Body of pancreas (tissue), 4 donors: ENCODE data around the gene ZNF695. TPM values are rescaled to one million over a fixed set of nuclear protein-coding genes. Genes with fewer than 3 reads are reported as not detected.
A peak's percentile ranks its signal among the peaks of the same experiment; 100 is the strongest.

Source experiments
- ATAC-seq: fragments of 150-250 bp; one replicate; pipeline ENCODE4 v1.9.1; 2016
- DNase-seq, 4 donors: peaks; one replicate each; pipeline ENCODE4 v3.0.0-alpha.2; 2019
- H3K27ac ChIP-seq, 4 donors: fragments of 200-600 bp; sonication (generic); 1 replicate in 3 of 4; 2 replicates in 1 of 4; pipeline versions ENCODE4 v1.5.1 to v1.6.1; 2016 to 2019; ENCODE audit warnings: mild to moderate bottlenecking in 1 of 4, mixed read lengths in 1 of 4, moderate library complexity in 1 of 4
- H3K27me3 ChIP-seq, 2 donors: fragments of 200-600 bp; sonication (generic); one replicate each; pipeline ENCODE4 v1.6.0; 2016; ENCODE audit warnings: mild to moderate bottlenecking in 1 of 2
- H3K36me3 ChIP-seq, 2 donors: fragments of 200-600 bp; sonication (generic); replicated peaks in 1 of 2; 2 replicates each; pipeline ENCODE4 v1.5.1; 2016; ENCODE audit warnings: low read depth in 2 of 2; ENCODE audit not compliant: insufficient read depth in 1 of 2
- H3K4me1 ChIP-seq: fragments of 200-600 bp; sonication (generic); one replicate; pipeline ENCODE4 v1.6.0; 2016
- H3K4me3 ChIP-seq, 2 donors: fragments of 200-600 bp; sonication (generic); 1 replicate in 1 of 2; 2 replicates in 1 of 2; pipeline ENCODE4 v1.5.1; 2016 to 2019
- H3K9me3 ChIP-seq, 3 donors: fragments of 200-600 bp; sonication (generic); 1 replicate in 2 of 3; 2 replicates in 1 of 3; pipeline ENCODE4 v1.5.1; 2016
- POLR2A ChIP-seq, 3 donors: fragments of 450-650 bp; IDR thresholded peaks; one replicate each; pipeline ENCODE4 v1.6.1; 2016; ENCODE audit warnings: antibody characterized with exemption in 3 of 3, mild to moderate bottlenecking in 2 of 3
- WGBS, 2 donors: methylation state at CpG; one replicate each; pipeline ENCODE4 v1.1.5; 2017; 5-methylcytosine and 5-hydroxymethylcytosine counted together
- intact Hi-C: fragments of 100-400 bp; cut with DNase I; formaldehyde crosslinking; loops from one replicate; pipeline ENCODE4 v1.15.1; 2023
- total RNA-seq, 2 donors: library from RNA; depleted of rRNA; stranded (reverse); fragments of >200 nt; gene quantifications; one replicate each; pipeline ENCODE4 v1.1.0, GENCODE V29; 2016
- TF ChIP-seq, protein P1 (sequence below), 7 experiments: fragments of 450-650 bp in 4 of 7; fragments of 200-600 bp in 3 of 7; sonication (generic) in 3 of 7; IDR thresholded peaks; one replicate each; pipeline ENCODE4 v1.5.1; 2016 to 2019; ENCODE audit warnings: antibody characterized with exemption in 7 of 7

The ZNF695 gene
- total RNA-seq, 2 donors from 2014 or later = not detected

DNA sequence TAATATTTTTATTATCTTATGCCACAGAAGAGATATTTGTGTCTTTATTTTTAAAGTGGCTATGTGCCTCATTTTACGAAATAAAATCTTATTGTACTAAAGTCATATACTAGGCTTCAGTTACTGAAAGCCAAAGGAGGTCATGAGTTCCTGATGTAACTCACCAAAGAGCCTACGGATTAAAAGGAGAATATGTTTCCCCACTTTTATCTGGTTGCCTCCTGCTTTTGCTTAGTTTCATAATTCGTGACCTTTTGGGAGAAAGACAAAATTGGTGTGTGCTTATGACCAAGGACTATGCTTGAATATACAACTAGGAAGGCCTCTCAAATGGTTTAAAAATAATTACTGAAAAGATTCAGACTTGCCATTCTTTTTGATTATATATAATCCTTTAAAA, 57.9 kb downstream of the ZNF695 start:
- Histone ChIP-seq H3K4me3 (no peak overlapping the region), H3K27ac (no peak overlapping the region), H3K36me3 (no peaks in the 10 kb centered on the region), H3K9me3 (no peaks in the 10 kb centered on the region), H3K27me3 (no peaks in the 10 kb centered on the region), H3K4me1 (peaks cover 4% of the 10 kb centered on the region)
- TF ChIP-seq POLR2A (IDR thresholded peaks at IDR 0.05) = no peak
- no peak for ATAC-seq
- no peak for DNase-seq
- WGBS, 2 donors = 76 to 77% methylated on average over 3 of the region's 3 CpGs
- intact Hi-C loops = no loop called here

- no peak overlapping the region for H3K4me3 ChIP-seq
- intact Hi-C loops = no loop called here
- no peaks in the 10 kb centered on the region for H3K27me3 ChIP-seq
- no peaks in the 10 kb centered on the region for H3K4me1 ChIP-seq
- DNase-seq (peak; percentile 10 to 55 (median 38)), ATAC-seq (peak; percentile 75)
- no peaks in the 10 kb centered on the region for H3K9me3 ChIP-seq
- TF ChIP-seq, protein P1, sequence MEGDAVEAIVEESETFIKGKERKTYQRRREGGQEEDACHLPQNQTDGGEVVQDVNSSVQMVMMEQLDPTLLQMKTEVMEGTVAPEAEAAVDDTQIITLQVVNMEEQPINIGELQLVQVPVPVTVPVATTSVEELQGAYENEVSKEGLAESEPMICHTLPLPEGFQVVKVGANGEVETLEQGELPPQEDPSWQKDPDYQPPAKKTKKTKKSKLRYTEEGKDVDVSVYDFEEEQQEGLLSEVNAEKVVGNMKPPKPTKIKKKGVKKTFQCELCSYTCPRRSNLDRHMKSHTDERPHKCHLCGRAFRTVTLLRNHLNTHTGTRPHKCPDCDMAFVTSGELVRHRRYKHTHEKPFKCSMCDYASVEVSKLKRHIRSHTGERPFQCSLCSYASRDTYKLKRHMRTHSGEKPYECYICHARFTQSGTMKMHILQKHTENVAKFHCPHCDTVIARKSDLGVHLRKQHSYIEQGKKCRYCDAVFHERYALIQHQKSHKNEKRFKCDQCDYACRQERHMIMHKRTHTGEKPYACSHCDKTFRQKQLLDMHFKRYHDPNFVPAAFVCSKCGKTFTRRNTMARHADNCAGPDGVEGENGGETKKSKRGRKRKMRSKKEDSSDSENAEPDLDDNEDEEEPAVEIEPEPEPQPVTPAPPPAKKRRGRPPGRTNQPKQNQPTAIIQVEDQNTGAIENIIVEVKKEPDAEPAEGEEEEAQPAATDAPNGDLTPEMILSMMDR (IDR thresholded peaks at IDR 0.05) = no peak
- TF ChIP-seq POLR2A (IDR thresholded peaks at IDR 0.05) = no peak
- 63 to 72% methylated on average over 7 of the region's 7 CpGs for WGBS, 2 donors
- H3K27ac ChIP-seq = no peak overlapping the region
- no peaks in the 10 kb centered on the region for H3K36me3 ChIP-seq
Measured at GRCh38 chr1:246947255-246947654, 60.6 kb downstream of the ZNF695 start.

DNA sequence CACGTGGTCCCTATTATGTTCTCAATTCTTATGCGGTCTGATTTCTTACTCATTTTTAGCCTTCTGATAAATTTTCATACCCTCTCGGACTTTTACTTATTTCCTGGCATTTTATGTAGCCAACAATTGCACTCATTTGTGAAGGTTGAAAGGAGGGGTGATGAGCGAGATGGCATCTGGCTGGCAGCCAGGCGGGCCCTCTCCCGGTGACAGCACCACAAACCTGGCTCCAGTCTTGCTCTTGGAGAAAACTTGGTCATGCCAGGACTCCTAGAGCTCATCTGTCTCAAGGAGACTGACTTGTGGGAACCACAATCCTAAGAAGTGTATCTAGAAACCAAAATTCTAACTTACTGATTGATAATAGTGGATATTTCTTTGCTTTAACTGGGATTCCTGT, 61.5 kb downstream of the ZNF695 start:
- intact Hi-C loops = no loop called here
- 83 to 87% methylated on average over 6 of the region's 6 CpGs for WGBS, 2 donors
- DNase-seq = no peak
- Histone ChIP-seq H3K4me3 (no peak overlapping the region), H3K9me3 (no peaks in the 10 kb centered on the region), H3K27ac (no peak overlapping the region), H3K27me3 (no peaks in the 10 kb centered on the region), H3K36me3 (no peaks in the 10 kb centered on the region), H3K4me1 (no peaks in the 10 kb centered on the region)
- no peak for ATAC-seq
- TF ChIP-seq, protein P1 (IDR thresholded peaks at IDR 0.05) = no peak
- TF ChIP-seq POLR2A (IDR thresholded peaks at IDR 0.05) = no peak

Other genes starting within 250 kb of the ZNF695 start
- 10 to 100 TPM; 17.5 to 18.7 TPM for gene AHCTF1, start 76.1 kb downstream of the ZNF695 start, total RNA-seq
- 1 to 10 TPM; 1.3 to 2.3 TPM for gene ZNF670, start 70.8 kb upstream of the ZNF695 start, total RNA-seq
- gene ZNF669, start 96.3 kb upstream of the ZNF695 start, total RNA-seq = 1 to 10 TPM; 2.9 to 5.9 TPM
- 10 to 100 TPM; 20.8 to 32.4 TPM for gene ZNF124, start 164.0 kb upstream of the ZNF695 start, total RNA-seq
- gene VN1R5, start 248.0 kb upstream of the ZNF695 start, total RNA-seq = not detected